C4-2B (cell line): ENCODE measurements around the gene SYP.

Experiments
- H3K27ac ChIP-seq: fragments of 450-650 bp; 2 replicates; pipeline ENCODE4 v1.5.1; 2017
- ZFX ChIP-seq: fragments of 450-650 bp; IDR thresholded peaks from 2 replicates; pipeline ENCODE4 v1.6.1; 2017
- TF ChIP-seq, protein P1 (sequence below): fragments of 450-650 bp; conservative IDR thresholded peaks from 2 replicates; pipeline ENCODE4 v1.5.1; 2017; ENCODE audit warnings: mild to moderate bottlenecking

The SYP gene

DNA sequence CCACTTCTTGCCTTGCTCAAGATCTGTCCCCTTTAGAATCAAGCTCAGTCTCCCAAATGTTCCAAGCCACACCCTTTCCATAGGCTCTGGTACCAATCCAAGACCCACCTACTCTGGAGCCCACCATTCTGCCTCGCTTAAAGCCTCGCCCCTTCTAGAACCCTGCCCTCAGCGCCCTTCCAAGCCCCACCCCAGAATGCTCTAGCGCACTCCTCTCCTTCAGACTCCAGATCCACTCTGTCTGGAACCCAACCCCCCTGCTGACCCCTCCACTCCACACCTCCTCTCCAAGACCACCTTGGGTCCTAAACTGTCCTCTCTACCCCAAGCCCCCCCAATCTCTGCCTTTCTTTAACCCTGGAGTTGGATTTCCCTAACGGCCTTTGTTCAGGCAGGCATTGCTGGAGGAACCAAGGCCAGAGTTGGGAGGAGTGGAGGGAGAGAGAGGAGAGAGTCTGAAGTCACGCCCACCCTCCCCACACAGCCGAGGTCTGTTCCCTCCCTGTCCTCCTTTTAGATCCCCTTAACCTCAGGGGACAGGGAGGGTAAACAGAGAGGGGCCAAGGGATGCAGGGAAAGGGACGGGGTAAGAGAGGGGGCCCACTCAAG lies 11.4 kb downstream of the SYP start:
- no peak overlapping the region for H3K27ac ChIP-seq

DNA sequence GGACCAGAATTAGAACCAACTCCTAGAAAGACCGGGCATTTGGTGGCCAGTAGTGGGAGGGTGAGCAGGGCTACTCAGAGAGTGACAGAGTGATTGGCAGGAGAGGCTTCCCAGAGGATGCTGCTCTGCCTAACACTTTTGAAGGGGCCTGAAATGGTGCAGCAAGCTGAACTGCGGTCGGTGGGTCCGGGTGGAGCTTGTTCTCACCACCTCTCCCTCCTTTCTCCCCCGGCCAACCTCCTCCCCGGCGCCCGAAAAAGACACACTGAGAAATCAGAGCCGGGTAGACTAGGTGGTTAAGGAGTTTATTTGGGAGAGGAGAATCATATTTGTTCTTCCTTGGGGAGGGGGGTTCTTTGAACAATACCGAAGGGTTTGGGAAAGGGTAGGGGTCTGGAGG lies 12.5 kb downstream of the SYP start:
- TF ChIP-seq ZFX = no peak
- TF ChIP-seq, protein P1, sequence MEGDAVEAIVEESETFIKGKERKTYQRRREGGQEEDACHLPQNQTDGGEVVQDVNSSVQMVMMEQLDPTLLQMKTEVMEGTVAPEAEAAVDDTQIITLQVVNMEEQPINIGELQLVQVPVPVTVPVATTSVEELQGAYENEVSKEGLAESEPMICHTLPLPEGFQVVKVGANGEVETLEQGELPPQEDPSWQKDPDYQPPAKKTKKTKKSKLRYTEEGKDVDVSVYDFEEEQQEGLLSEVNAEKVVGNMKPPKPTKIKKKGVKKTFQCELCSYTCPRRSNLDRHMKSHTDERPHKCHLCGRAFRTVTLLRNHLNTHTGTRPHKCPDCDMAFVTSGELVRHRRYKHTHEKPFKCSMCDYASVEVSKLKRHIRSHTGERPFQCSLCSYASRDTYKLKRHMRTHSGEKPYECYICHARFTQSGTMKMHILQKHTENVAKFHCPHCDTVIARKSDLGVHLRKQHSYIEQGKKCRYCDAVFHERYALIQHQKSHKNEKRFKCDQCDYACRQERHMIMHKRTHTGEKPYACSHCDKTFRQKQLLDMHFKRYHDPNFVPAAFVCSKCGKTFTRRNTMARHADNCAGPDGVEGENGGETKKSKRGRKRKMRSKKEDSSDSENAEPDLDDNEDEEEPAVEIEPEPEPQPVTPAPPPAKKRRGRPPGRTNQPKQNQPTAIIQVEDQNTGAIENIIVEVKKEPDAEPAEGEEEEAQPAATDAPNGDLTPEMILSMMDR = no peak
- H3K27ac ChIP-seq = no peak overlapping the region

More for the DNA sequence above, 11.4 kb downstream of the SYP start:
- TF ChIP-seq, protein P1 = no peak
- TF ChIP-seq ZFX = no peak

DNA sequence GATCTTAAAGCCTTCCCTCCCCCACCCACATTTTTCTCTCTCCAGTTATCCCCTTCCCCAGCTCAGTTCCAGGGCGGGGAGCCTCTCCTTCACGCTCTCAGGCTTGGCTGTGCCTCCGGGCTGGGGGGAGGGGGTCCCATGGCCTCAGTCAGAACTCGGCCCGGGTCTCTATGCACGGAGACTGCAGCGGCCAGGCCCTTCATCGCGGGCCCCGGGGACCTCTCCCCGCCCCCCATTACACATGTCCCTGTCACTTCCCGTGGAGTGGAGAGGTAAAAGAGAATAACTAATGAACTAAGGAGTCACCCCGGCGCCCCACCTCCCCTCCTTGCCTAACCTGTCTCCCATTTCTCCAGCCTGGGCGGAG lies 13.0 kb downstream of the SYP start:
- H3K27ac ChIP-seq = peak overlapping the region; percentile 79; the same call in 1 of the 2 replicates
- no peak for TF ChIP-seq ZFX
- TF ChIP-seq, protein P1 = no peak

DNA sequence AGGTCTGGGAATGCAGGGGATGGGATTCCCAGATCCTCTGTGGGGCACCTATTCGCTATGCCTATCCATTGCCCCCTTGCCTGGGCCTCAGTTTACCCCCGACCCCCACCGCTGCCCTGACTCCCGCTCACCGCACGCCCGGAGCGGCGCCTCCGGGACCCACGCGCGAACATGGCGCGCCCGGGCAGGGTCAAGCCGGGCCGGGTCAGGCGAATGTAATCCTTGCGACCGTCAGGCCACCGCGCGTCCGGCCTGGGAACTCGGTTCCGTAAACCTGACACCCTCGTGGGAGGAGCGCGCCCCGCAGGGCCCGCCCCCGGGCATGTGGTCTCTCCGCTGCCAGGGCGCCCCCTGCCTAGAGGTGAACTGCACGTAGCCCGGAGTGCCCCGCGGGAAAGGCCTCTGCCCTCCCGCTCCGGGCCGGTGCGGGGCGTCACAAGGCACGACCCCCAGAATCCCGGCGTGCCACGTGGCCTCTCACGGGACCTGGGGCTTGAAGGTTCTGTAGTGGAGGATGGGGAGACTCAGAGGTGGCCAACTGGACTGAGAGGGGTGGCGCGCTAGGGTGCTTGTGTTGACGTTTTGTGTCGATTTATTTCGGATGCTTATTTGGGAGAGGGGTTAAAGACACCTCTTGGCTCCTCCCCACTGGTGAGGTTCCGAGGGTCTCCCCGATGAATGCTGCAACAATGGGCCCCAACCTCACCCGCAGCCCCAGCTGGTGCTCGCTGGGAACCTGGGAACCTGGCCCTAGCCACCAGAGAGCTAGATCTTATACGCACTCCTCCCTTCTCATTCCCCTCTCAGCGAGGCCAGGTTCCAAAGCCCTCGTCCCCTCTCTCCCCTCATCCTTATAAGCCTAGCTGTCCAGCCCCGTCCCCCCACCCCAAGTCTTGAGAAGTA lies 13.6 kb downstream of the SYP start, which contains the start of gene PRICKLE3:
Gene PRICKLE3 (minus strand): TSS at position 249 of the 903 bp plus-strand sequence. CDS start 76 bp downstream, at position 173.
- TF ChIP-seq, protein P1 = peak; percentile 60
- no peak for TF ChIP-seq ZFX
- H3K27ac ChIP-seq = peak within 1 kb of the TSS; percentile 79

GRCh38 chrX:49184294-49185281 lies 15.4 kb downstream of the SYP start:
- H3K27ac ChIP-seq = peak overlapping the region; percentile 79
- TF ChIP-seq ZFX = no peak
- TF ChIP-seq, protein P1 = no peak

DNA sequence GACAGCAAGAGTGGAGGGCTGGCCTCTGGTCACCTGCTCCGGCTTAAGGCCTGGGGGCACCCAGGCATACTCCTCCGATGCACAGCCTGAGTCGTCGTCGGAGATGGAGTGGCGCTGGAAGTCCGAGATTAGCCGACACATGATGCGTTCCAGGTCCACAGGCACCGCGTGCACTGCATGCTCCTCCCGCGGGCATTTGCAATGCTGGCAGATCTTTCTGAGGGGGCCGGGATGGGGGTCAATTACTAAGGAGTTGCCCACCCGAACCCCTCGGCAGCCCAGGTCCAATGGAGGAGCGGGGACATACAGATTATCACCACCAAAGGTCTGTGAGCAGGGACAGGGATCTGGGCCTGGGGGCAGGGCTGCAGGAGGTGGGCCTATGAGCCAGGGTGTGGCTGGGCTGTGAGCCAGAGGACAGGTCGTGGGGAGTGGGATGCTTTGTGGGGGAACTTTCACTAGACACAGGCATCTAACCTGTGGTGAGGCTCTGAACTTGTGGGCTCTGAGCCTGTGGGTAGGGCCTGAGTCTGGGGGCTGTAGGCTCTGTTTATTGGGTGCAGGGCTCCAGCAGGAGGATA lies 16.2 kb downstream of the SYP start:
- TF ChIP-seq, protein P1 = no peak
- TF ChIP-seq ZFX = no peak

More for the DNA sequence above, 16.2 kb downstream of the SYP start:
- no peak overlapping the region for H3K27ac ChIP-seq
